Right atrium auricular region (tissue), 2 donors: ENCODE results near the gene ARRB1. TPM values are rescaled to one million over a fixed set of nuclear protein-coding genes. Genes with fewer than 3 reads are reported as not detected.

Experiments
- DNase-seq: peaks from one replicate; pipeline ENCODE4 v3.0.0-alpha.2; 2019; ENCODE audit warnings: low spot score
- H3K27ac ChIP-seq, 2 donors: fragments of 200-600 bp; sonication (generic); 1 replicate in 1 of 2; 2 replicates in 1 of 2; pipeline ENCODE4 v1.5.1; 2016 to 2019
- H3K27me3 ChIP-seq, 2 donors: fragments of 200-600 bp; sonication (generic); one replicate each; pipeline versions ENCODE4 v1.5.1 to v1.6.0; 2017 to 2019
- H3K36me3 ChIP-seq: fragments of 200-600 bp; sonication (generic); one replicate; pipeline ENCODE4 v1.5.1; 2016
- H3K4me1 ChIP-seq, 2 donors: fragments of 200-600 bp; sonication (generic); one replicate each; pipeline versions ENCODE4 v1.5.1 to v1.6.0; 2017 to 2019
- H3K4me3 ChIP-seq, 2 donors: fragments of 200-600 bp; sonication (generic); 1 replicate in 1 of 2; 2 replicates in 1 of 2; pipeline ENCODE4 v1.5.1; 2017 to 2019; ENCODE audit warnings: mild to moderate bottlenecking in 1 of 2, moderate library complexity in 1 of 2
- H3K9me3 ChIP-seq, 2 donors: fragments of 200-600 bp; sonication (generic); one replicate each; pipeline ENCODE4 v1.5.1; 2019
- CTCF ChIP-seq, 2 donors: fragments of 200-600 bp; sonication (generic); IDR thresholded peaks; one replicate each; pipeline ENCODE4 v1.5.1; 2019; ENCODE audit warnings: antibody characterized with exemption in 2 of 2
- total RNA-seq, 2 donors: library from RNA; depleted of rRNA; stranded (reverse); fragments of >200 nt; gene quantifications; one replicate each; pipeline ENCODE4 v1.1.0, GENCODE V29; 2016

ARRB1 gene
- total RNA-seq, 2 donors from 2014 or later = 19.4 to 22.9 TPM

DNA sequence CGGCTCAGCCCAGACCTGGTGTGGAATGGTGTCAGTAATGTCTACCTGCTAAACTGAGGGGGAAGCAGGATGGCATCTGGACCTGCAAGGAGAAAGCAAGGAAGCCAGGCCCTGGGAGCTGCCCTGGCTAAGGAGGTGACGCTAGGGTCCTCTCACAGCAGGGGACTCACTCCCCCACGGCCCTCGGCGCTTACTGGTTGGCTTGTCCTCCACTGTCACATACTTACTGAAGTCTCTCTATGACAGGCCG is 62.0 kb downstream of the ARRB1 start:
- DNase-seq = no peak
- Histone ChIP-seq H3K4me3 (no peak overlapping the region), H3K9me3 (no peaks in the 10 kb centered on the region), H3K36me3 (no peaks in the 10 kb centered on the region), H3K27ac (no peak overlapping the region), H3K27me3 (no peaks in the 10 kb centered on the region), H3K4me1 (peaks cover 0 to 9% of the 10 kb centered on the region in 2 donors)
- TF ChIP-seq CTCF (IDR thresholded peaks at IDR 0.05) = no peak

- H3K9me3 ChIP-seq = no peaks in the 10 kb centered on the region
- peaks cover 6% of the 10 kb centered on the region for H3K36me3 ChIP-seq
- H3K27me3 ChIP-seq = no peaks in the 10 kb centered on the region
- TF ChIP-seq CTCF (IDR thresholded peaks at IDR 0.05) = no peak
- peaks cover 0 to under 1% of the 10 kb centered on the region in 2 donors for H3K4me1 ChIP-seq
- no peak overlapping the region for H3K4me3 ChIP-seq
- DNase-seq = no peak
- H3K27ac ChIP-seq = no peak overlapping the region
These were observed 63.9 kb downstream of the ARRB1 start for GRCh38 chr11:75287579-75287978.

GRCh38 chr11:75286826-75287465 is 64.5 kb downstream of the ARRB1 start:
- no peaks in the 10 kb centered on the region for H3K9me3 ChIP-seq
- H3K4me3 ChIP-seq = no peak overlapping the region
- peaks cover 6% of the 10 kb centered on the region for H3K36me3 ChIP-seq
- no peaks in the 10 kb centered on the region for H3K4me1 ChIP-seq
- no peak overlapping the region for H3K27ac ChIP-seq
- no peaks in the 10 kb centered on the region for H3K27me3 ChIP-seq
- DNase-seq = no peak
- TF ChIP-seq CTCF (IDR thresholded peaks at IDR 0.05) = no peak

DNA sequence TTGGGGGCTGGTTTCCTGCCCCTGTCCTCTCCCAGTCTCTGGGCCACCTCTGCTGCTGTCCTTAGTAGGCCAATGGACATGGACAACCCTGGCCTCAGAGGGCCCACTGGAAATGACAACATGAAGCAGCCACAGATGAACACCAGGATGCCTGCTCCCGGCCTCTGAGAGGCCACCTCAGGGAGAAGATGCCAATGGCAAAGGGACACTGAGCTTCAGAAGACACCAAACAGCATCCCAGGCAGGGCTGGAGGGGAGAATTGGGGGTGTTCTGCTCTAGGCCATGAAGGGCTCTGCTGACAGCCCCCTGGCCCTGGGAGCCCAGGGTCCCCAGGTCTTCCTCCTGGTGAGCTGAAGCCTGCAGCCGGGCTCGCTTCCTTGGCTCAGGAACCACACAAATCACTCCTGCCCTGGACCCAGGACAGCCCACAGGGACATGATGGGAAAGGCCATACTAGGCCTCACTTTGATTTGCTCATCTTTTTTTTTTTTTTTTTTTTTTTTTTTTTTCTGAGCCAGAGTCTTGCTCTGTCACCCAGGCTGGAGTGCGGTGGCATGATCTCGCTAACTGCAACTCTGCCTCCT is 65.6 kb downstream of the ARRB1 start:
- no peak for TF ChIP-seq CTCF (IDR thresholded peaks at IDR 0.05)
- H3K4me3 ChIP-seq = no peak overlapping the region
- H3K27ac ChIP-seq = no peak overlapping the region
- no peaks in the 10 kb centered on the region for H3K27me3 ChIP-seq
- H3K4me1 ChIP-seq = no peaks in the 10 kb centered on the region
- peaks cover 17% of the 10 kb centered on the region for H3K36me3 ChIP-seq
- DNase-seq = no peak
- no peaks in the 10 kb centered on the region for H3K9me3 ChIP-seq

DNA sequence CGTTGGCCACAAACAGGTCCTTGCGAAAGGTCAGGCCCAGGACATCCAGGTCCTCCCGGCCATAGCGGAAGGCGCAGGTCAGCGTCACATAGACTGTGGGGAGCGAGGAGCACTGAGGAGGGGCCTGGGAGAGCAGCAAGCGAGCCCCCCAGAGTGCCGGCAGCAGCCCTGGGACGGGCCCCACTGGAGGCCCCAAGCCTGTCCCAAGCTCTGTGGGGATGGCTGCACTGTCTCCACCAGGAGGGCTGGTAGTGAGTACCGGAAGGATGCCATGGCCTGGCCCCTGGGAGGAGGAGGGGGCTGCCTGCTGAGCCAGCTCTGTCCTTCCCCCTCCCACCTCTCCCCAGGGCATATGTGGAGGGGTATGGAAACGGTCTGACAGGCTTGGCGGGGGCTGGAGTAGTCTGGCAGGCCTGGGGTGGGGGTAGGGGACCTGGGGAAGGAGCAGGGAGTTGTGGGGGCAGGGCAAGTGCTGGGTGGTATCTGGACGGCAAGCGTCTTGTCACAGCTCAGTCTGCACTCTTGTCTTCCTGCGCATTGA is 68.0 kb downstream of the ARRB1 start:
- TF ChIP-seq CTCF (IDR thresholded peaks at IDR 0.05) = no peak
- peaks cover 0 to 12% of the 10 kb centered on the region in 2 donors for H3K4me1 ChIP-seq
- H3K27me3 ChIP-seq = no peaks in the 10 kb centered on the region
- peaks cover 19% of the 10 kb centered on the region for H3K36me3 ChIP-seq
- no peak overlapping the region for H3K27ac ChIP-seq
- no peaks in the 10 kb centered on the region for H3K9me3 ChIP-seq
- no peak overlapping the region for H3K4me3 ChIP-seq
- no peak for DNase-seq
